NCI-H69 (cell line): Measurements from ENCODE around the gene NUP214.

Experiments
- DNase-seq: peaks from one replicate; lab custom pipeline; 2025; lab: John Stamatoyannopoulos, UW

The NUP214 gene

DNA sequence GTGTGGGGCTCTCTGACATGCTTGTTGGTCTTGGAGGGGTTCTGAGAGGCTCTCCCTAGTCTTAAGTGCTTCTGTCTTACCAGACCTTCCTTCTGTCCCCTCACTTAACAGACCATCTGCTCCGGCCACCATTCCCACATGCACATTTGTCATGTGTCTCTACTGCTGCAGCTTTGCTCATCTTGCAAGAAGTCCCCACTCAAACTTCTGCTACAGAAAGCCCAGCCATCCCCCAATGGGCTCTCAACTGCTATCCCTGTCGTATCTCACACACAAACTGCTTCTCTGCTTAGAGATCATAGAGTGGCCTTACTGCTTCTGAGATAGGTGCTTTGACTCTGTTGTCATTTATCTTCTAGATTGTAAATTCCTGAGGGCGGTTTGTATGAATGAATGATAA lies 69.4 kb downstream of the NUP214 start:
- no peak for DNase-seq

DNA sequence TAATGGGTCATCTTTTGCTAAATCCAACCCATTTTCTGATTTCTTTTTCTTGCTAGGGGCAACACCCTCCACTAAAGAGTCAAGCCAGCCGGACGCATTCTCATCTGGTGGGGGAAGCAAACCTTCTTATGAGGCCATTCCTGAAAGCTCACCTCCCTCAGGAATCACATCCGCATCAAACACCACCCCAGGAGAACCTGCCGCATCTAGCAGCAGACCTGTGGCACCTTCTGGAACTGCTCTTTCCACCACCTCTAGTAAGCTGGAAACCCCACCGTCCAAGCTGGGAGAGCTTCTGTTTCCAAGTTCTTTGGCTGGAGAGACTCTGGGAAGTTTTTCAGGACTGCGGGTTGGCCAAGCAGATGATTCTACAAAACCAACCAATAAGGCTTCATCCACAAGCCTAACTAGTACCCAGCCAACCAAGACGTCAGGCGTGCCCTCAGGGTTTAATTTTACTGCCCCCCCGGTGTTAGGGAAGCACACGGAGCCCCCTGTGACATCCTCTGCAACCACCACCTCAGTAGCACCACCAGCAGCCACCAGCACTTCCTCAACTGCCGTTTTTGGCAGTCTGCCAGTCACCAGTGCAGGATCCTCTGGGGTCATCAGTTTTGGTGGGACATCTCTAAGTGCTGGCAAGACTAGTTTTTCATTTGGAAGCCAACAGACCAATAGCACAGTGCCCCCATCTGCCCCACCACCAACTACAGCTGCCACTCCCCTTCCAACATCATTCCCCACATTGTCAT lies 72.0 kb downstream of the NUP214 start:
- no peak for DNase-seq

DNA sequence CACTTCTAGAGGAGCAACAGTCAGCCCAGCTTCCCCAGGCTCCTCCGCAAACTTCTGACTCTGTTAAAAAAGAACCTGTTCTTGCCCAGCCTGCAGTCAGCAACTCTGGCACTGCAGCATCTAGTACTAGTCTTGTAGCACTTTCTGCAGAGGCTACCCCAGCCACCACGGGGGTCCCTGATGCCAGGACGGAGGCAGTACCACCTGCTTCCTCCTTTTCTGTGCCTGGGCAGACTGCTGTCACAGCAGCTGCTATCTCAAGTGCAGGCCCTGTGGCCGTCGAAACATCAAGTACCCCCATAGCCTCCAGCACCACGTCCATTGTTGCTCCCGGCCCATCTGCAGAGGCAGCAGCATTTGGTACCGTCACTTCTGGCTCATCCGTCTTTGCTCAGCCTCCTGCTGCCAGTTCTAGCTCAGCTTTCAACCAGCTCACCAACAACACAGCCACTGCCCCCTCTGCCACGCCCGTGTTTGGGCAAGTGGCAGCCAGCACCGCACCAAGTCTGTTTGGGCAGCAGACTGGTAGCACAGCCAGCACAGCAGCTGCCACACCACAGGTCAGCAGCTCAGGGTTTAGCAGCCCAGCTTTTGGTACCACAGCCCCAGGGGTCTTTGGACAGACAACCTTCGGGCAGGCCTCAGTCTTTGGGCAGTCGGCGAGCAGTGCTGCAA lies 72.8 kb downstream of the NUP214 start:
- DNase-seq = no peak

DNA sequence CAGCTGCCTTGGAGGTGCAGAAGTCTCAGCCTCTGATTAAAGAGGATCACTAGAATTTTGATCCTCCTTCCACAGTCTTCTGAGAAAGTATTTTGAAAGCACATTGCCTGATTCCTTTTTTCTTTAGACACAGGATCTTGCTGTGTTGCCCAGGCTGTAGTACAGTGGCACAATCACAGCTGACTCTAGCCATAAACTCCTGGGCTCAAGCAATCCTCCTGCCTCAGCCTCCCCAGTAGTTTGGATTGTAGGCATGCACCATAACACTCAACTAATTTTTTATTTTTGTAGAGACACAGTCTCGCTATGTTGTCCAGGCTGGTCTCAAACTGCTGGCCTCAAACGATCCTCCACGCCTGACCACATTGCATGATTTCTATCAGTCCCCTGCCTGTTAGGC lies 76.5 kb downstream of the NUP214 start:
- no peak for DNase-seq

DNA sequence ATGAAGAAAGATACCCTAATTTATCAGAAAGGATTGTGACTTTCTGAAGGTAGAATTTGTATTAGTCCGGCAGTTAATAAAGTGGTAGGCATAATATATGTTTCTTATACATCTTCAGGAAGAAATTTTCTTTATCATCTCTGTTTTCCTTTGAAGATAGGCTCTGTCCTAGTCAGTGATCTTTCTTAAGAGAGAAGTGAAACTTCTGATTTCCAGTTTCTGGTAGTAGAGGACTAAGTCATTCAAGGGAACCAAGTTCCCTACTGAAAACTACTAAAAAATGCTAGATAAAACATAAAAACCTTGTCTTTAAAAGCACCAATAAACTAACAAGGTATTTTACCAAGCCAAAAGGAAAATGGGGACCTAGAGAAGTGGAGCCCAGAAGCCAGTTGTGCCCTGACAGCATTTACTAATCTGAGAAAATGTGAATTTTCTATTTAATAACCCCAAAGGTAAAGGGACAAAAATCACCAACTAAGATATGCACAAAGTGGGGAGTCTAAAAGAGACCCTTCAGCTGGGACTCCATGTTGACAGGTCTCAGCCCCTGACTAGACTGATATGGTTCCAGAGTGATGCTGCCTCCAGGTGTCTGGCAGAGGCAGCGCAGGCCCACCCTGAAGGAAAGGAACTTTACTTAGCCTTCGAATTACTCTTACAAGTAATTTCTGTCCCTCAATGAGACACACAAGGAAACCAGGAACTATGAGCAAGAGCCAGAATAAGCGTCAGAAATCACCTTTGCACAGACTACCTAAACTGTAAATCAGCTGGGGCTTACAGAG lies 78.2 kb downstream of the NUP214 start:
- no peak for DNase-seq

DNA sequence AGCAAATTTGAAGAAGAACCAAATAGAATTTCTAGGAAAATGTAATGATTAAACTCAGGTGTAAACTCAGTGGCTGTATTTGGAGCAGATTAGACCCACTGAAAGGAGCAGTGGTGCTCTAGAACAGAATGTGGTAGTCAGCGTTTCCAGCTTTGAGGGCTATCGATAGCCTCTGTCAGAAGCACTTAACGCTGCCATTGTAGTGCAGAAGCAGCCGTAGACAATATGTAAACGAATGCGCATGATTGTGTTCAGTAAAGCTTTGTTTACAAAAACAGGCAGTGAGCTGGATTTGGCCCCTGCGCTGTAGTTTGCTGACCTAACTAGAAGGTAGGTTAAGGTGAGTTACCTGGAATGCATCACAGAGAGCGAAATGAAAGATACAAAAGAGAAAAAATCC lies 78.9 kb downstream of the NUP214 start:
- no peak for DNase-seq

DNA sequence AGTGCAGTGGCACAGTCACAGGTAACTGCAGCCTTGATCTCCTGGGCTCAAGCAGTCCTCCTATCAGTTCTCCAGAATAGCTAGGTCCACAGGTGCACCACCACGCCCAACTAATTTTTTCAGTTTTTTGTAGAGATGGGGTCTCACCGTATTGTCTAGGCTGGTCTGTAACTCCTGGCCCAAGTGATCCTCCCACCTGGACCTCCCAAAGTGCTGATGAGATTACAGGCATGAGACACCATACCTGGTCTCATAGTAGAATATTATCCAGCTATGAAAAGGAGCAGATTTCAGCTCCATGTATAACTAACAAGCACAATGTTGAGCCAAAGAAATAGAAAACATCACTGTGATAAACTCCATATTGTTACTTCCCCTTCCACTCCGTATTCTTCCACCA lies 81.1 kb downstream of the NUP214 start:
- no peak for DNase-seq

DNA sequence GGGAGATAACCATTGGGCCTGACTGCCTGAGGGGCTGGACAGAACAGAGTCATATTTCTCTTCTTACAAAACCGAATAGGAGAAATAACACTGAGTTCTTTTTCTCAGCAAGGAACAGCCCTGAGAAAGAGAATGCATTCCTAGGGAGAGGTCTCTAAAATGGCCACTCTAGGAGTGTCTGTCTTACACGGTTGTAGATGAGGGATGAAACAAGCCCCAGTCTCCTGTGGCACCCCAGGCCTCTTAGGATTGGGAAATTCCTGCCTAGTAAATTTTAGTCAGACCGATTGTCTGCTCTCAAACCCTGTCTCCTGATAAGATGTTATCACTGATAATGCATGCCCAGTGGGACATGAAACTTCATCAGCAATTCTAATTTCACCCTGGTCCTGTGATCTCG lies 86.5 kb downstream of the NUP214 start:
- peak; percentile 25 for DNase-seq

DNA sequence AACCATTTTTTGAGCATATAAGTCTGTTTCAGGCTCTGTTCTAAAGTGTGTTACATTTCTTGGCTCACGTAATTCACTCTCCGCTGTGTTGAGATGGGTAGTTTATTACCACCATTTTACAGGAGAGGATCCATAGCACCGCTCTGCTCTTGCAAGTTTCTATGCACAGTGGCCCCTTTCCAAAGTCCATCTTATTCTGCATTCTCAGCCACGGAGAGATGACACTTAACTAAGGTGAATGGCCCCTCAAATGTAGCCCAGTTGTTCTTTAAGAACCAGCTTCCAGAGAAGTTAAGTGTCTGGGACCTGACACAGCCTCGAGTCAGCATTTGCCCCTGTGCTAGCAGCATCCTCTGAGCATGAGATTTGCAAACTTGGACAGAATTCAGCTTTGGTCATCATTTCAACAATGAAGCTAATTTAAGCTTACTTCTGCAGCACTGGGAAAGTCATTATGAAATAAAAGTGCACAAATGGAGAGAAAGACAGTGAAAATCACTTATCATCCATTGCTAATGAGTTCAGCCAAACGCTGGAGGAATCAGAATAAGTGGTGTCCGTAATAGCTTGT lies 89.0 kb downstream of the NUP214 start:
- no peak for DNase-seq

DNA sequence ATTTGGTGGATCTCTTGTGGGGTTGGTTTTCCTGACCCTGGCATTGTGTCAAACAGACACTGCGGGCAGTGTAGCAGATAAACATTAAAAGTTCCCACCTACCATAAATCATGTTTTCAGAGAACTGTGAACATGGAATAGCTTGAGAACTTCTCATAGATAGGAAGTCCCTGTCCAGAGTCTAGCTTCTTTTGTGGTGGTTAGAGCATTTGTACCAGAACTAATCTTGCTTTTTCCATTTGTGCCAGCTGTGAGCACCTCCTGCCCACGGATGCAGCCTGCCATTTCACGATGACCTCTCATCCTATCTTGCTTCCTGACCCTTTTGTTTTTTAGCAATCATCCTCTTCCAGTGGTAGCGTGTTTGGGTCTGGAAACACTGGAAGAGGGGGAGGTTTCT lies 89.5 kb downstream of the NUP214 start:
- no peak for DNase-seq

DNA sequence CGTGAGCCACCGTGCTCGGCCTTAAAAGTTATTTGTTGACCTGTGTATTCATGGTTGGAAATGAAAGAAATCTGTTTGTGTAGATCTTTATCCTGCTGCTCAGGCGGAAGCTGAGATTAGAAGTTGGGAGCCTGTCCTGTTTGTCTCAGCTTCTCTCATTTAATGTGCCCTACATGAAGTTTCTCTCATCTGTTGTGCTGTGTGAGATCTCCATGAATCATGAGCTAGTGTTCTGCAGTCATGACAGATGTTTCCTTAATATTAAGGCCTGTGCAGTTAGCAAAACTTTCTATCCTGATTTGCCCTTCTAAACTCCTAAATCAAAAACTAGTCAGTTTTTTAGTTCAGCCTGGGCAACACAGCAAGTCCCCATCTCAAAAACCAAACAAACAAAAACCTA lies 91.4 kb downstream of the NUP214 start:
- no peak for DNase-seq

DNA sequence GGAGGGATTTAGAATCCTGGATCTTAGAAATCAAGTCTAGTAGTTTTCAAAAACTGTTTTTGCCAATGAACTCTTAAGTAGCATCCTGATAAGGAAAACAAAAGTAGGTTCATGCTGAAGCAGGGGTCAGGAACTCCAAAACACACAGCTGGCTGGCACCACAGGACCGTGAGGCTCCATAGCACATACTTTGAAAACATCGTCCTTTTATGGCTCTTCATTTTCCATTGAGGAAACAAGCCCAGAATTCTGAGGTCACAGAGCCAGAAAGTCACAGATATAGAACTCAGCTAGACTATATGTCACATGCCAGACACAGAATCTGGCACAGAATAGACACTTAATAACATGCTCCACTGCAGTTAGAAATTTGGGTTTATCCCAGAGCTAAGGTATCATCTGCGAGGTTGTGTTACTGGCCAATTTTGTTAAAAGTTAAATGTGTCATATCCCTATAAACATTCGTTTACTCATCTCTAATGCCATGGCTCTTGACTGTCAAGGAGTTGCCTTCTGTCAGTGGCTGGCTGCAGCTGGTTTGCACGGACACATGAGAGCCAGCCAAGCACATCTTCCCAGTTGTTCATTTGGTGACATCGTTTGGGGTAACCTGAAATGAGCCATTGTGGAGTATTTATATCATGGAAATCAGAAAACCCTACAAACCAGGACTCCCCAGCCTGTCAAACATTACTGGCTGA lies 92.1 kb downstream of the NUP214 start:
- DNase-seq = no peak

DNA sequence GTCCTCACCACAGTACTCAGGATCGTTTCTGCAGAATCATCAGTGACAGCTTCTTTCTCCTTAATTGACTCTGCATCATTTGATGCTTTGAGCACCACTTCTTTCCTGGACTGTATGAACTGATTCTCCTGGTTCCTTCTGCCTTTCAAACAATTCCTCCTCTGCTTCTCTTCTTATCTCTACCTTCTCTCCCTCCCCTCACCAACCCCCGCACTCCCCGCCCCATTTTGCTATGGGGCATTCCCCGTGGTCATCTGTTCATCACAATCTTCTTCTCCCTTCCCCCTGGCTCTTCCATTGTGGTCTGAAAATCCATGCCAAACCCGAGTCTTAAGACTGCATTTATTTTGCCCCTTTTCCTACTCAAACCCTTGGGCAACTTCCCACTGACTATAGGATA lies 93.0 kb downstream of the NUP214 start:
- DNase-seq = no peak

DNA sequence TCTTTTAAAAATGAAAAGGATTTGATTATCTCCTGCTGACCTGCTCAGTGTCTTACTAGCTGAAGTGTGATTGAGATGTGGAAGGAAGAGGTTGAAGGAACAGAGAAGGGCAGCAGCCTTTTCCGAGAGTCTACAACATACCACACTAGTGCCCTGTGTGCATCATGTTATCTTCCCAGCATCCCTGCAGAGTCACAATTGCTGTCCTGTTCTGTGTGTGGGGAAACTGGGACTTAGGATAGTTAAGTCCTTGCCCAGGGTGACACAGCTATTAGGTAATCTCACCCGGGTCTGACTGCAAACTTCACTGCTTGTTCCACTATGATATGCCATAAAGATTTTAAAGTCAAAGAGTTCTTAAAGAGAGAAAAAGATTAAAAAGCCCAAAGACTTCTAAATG lies 95.1 kb downstream of the NUP214 start:
- no peak for DNase-seq

DNA sequence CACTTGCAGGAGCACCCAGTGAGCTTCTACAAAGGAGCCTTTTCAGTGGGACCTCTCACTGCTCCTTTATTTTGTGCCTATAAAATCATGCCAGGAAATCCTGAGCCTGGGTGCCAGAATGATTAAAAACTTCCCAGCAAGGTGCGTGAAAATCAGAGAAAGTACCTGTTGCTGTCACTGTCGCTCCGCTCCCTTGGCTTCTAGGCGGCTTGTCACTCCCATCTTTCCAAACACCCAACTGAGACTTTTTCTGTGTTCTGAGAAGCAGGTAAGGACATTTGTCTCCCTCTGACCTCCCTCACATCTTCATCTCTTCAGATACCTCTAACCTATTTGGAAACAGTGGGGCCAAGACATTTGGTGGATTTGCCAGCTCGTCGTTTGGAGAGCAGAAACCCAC lies 97.1 kb downstream of the NUP214 start:
- DNase-seq = no peak

DNA sequence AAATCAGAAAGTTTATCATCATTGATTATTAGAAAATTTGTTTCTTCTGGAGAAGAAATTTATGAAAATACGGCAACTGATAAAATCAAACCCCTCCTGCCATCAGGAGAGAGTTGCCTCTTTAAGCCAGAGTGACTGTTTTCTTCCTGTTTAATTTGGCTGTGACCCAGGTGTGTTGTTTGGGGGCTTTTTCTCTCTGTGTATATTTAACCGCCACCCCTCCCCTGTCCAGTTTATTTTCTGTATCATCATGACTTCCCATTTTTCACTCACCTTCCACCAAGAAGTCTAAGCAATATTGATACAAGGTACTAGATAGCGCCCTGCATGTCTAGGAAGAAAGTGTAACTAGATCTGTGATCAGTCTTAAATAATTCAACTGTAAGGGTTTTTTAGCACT lies 100.8 kb downstream of the NUP214 start:
- no peak for DNase-seq

DNA sequence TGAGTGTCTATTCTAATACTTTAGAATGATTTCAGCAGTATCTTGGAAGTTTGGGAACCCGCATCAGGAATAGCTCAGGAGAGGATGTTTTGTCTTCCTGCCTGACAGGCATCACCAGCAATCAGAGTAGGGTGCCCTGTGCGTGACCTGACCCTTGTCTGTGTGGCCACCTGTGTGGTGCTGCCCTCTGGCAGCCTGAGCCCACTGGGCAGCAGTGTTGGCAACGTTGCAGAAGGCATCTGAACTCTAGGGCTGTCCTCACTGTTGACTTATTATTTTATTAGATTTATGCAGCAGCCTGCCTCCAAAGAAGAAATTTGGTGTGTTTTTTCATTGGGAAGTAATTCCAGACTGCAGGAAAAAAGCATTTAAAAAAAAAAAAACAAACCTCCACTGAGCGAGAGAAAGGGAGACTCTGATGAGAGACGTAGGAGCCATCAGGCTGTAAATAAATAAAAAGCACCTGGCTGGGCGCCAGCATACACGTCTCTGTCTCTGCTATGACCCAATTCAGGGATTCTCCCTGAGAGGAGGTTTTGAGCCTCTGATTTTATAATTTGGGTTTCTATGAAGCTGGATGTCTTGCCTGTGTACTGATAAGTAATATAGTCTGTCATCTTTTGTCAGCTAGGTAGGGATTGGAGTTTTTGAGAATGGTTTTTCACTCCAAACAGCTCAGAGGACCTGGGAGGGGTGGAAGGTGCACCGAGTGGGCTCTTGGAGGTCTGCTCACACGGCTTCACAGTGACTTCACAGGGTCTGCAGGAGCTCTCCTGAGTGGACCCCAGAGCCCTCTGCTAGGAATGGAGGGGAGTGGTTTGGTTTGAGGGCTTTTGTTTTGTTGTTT lies 101.9 kb downstream of the NUP214 start:
- peak; percentile 18 for DNase-seq

DNA sequence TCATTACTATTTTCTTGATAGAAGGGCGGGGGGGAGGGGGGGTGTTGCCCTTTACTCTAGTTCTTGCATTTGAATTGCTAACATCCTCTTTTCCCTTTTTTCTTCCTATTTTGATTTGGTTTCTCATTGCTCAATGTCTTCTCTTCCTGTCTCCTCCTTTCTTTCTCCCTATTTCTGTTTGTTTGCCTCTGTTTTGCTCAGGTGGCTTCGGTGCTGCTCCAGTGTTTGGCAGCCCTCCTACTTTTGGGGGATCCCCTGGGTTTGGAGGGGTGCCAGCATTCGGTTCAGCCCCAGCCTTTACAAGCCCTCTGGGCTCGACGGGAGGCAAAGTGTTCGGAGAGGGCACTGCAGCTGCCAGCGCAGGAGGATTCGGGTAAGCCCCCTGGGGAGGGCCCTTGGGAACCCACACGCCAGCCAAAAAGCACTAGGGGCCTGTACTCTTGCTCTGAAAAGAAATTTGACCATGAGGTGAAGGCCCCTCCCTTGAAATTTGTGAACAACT lies 102.6 kb downstream of the NUP214 start:
- no peak for DNase-seq

DNA sequence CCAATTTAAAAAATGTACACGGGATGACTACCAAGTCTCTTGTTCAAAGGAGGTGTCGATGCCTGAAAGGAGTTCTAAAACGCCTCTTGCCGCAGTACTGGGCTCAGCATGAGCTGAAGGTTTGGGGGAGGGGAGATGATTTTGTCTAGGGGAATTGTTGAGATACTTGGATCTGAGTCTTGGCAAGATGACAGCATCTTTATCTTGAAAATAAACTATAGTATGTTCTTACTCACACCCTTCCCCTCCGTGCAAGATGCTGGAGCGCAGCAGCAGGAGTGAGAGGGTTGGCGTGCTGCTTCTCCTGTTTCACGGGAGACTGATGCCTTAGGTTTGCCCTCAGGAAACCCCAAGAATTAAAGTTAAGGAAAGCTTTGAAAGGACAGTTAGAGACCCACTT lies 103.6 kb downstream of the NUP214 start:
- DNase-seq = no peak

DNA sequence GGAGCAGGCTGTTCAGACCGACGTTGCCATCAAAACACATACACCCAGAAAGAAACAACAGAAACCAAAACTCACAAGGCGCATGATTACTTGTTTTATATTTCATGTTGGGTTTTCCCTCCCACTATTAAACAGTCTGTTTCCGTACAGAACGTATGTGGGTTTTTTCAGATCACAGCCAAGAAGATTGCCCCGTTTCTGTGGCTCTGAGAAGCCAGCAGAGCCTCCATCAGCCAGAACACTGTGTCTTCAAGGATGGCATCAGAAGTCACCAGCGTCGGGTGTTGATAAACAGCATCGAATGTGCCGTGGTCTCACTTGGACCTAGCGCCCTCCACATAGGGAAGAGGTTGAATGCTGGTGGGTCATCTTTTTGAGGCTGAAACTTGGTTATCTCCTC lies 108.2 kb downstream of the NUP214 start:
- no peak for DNase-seq

DNA sequence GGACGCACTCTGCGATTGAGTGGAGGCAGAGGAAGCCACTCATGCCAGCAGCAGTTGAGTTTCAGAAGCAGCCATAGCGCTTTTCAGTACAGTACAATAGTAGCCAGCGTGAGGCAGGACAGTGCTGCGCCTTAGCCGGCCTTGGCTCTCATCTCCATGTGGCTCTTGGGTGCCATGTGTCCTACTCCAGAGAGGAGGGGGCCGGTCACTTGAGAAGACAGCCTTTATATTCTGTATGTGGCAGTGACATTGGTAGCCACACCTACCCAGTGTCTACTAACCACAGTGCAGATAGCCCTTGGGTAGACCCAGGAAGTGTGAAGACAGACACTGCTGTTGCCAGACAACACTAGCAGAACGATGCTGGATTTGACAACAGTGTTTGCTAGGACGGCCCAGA lies 108.6 kb downstream of the NUP214 start:
- DNase-seq = no peak
